Left kidney (tissue), 8 donors: ENCODE measurements around the gene SLC35G3. TPM values are rescaled to one million over a fixed set of nuclear protein-coding genes. Genes with fewer than 3 reads are reported as not detected.
"Not testable (repeated sequence)": the region's sequence is repeated elsewhere in the genome, so short reads cannot be mapped to it uniquely, and the experiment has no call there.

ENCODE experiments used
- DNase-seq: peaks from one replicate; pipeline ENCODE4 v3.0.0-alpha.2; 2013
- long read RNA-seq, 8 donors: transcript quantifications; one replicate each; lab custom pipeline, GENCODE V29; 2026
- polyA plus RNA-seq: library from polyadenylated mRNA; unstranded; fragments of 120-200 nt; gene quantifications from one replicate; pipeline ENCODE4 v1.2.1, GENCODE V29; 2013; ENCODE audit not compliant: insufficient read length

SLC35G3 gene
- polyA plus RNA-seq: not detected
- long read RNA-seq, donor 1, partial matches to known transcripts: 0 of 1 reads
- long read RNA-seq, donor 1, other reads (novel, unspliced or antisense): 0 of 1 reads
- long read RNA-seq, donor 2: 0 reads
- long read RNA-seq, donor 3: 0 reads
- long read RNA-seq, donor 4: 0 reads
- long read RNA-seq, donor 5: 0 reads
- long read RNA-seq, donor 6, partial matches to known transcripts: 0 of 1 reads
- long read RNA-seq, donor 6, other reads (novel, unspliced or antisense): 0 of 1 reads
- long read RNA-seq, donor 7, partial matches to known transcripts: 0 of 1 reads
- long read RNA-seq, donor 7, other reads (novel, unspliced or antisense): 0 of 1 reads
- long read RNA-seq, donor 8: 0 reads

- DNase-seq: not testable (repeated sequence)
Observed at GRCh38 chr17:35194001-35194400, at the start of gene SLC35G3. Gene SLC35G3, minus strand, starts transcription at chr17:35194393. Its CDS starts 86 bp downstream, at chr17:35194307.

GRCh38 chr17:35243561-35244340, 49.6 kb upstream of the SLC35G3 start:
- DNase-seq: no peak

- DNase-seq: peak; percentile 90
Observed at GRCh38 chr17:35242805-35243560, 48.8 kb upstream of the SLC35G3 start, which contains the start of gene SLFN5. Gene SLFN5, plus strand, starts transcription at chr17:35243072. Its CDS starts 15,619 bp downstream, at chr17:35258691.

GRCh38 chr17:35242158-35242804, 48.1 kb upstream of the SLC35G3 start:
- DNase-seq: peak; percentile 75

- DNase-seq: no peak
Observed at GRCh38 chr17:35241520-35241919, 47.3 kb upstream of the SLC35G3 start.

GRCh38 chr17:35240861-35241260, 46.7 kb upstream of the SLC35G3 start:
- DNase-seq: no peak

GRCh38 chr17:35239823-35240222, 45.6 kb upstream of the SLC35G3 start:
- no peak for DNase-seq

GRCh38 chr17:35238821-35239220, 44.6 kb upstream of the SLC35G3 start:
- no peak for DNase-seq

- no peak for DNase-seq
Observed at GRCh38 chr17:35236821-35237220, 42.6 kb upstream of the SLC35G3 start.

GRCh38 chr17:35235917-35236316, 41.7 kb upstream of the SLC35G3 start:
- no peak for DNase-seq

GRCh38 chr17:35235289-35235688, 41.1 kb upstream of the SLC35G3 start:
- DNase-seq: no peak

- DNase-seq: not testable (repeated sequence)
Observed at GRCh38 chr17:35234315-35234714, 40.1 kb upstream of the SLC35G3 start.

- no peak for DNase-seq
Observed at GRCh38 chr17:35229638-35230037, 35.4 kb upstream of the SLC35G3 start.

GRCh38 chr17:35227546-35227945, 33.4 kb upstream of the SLC35G3 start:
- no peak for DNase-seq

GRCh38 chr17:35224436-35224835, 30.2 kb upstream of the SLC35G3 start:
- DNase-seq: no peak

GRCh38 chr17:35222452-35222851, 28.3 kb upstream of the SLC35G3 start:
- no peak for DNase-seq

- DNase-seq: no peak
Observed at GRCh38 chr17:35218915-35219314, 24.7 kb upstream of the SLC35G3 start.

GRCh38 chr17:35217107-35217506, 22.9 kb upstream of the SLC35G3 start:
- no peak for DNase-seq

GRCh38 chr17:35214631-35215273, 20.6 kb upstream of the SLC35G3 start:
- DNase-seq: no peak

- DNase-seq: no peak
Observed at GRCh38 chr17:35214192-35214591, 20.0 kb upstream of the SLC35G3 start.

GRCh38 chr17:35213412-35213940, 19.3 kb upstream of the SLC35G3 start:
- no peak for DNase-seq
